ENCODE measurements around the gene GID8.
A peak's percentile ranks its signal among the peaks of the same experiment; 100 is the strongest.
"Not testable (repeated sequence)": the region's sequence is repeated elsewhere in the genome, so short reads cannot be mapped to it uniquely, and the experiment has no call there.

Gene GID8

GRCh38 chr20:62923059-62923668 lies 14.8 kb upstream of the GID8 start:
- DNase-seq, result not testable (repeated sequence)

GRCh38 chr20:62923669-62924441 lies 14.1 kb upstream of the GID8 start:
- no peak for DNase-seq

- DNase-seq, result peak; percentile 49 to 51
Measured at GRCh38 chr20:62924442-62925075, 13.4 kb upstream of the GID8 start.

GRCh38 chr20:62925076-62925419 lies 12.9 kb upstream of the GID8 start:
- DNase-seq, result no peak

GRCh38 chr20:62925420-62926228 lies 12.3 kb upstream of the GID8 start:
- peak; percentile 46 to 63 for DNase-seq

- DNase-seq, result peak; percentile 91 to 92
Measured at GRCh38 chr20:62926229-62927127, 11.5 kb upstream of the GID8 start, which contains the start of gene DIDO1. Gene DIDO1 (minus strand): TSS chr20:62926505.

GRCh38 chr20:62927128-62927705 lies 10.7 kb upstream of the GID8 start:
- DNase-seq, result no peak

GRCh38 chr20:62928246-62928939 lies 9.6 kb upstream of the GID8 start:
- no peak for DNase-seq

GRCh38 chr20:62929051-62929538 lies 8.9 kb upstream of the GID8 start:
- DNase-seq, result peak; percentile 43 to 63

- no peak for DNase-seq
Measured at GRCh38 chr20:62931464-62931863, 6.5 kb upstream of the GID8 start.

- no peak for DNase-seq
Measured at GRCh38 chr20:62933966-62934365, 4.0 kb upstream of the GID8 start.

- DNase-seq, result no peak
Measured at GRCh38 chr20:62935204-62935967, 2.6 kb upstream of the GID8 start.

- no peak for DNase-seq
Measured at GRCh38 chr20:62935968-62936585, 1.9 kb upstream of the GID8 start.

GRCh38 chr20:62937268-62938104 lies 461 bp upstream of the GID8 start:
- DNase-seq, result peak; percentile 97

- no peak for DNase-seq
Measured at GRCh38 chr20:62940875-62941274, 2.9 kb downstream of the GID8 start.

GRCh38 chr20:62941792-62942191 lies 3.8 kb downstream of the GID8 start:
- DNase-seq, result no peak

GRCh38 chr20:62942456-62942855 lies 4.5 kb downstream of the GID8 start:
- no peak for DNase-seq

GRCh38 chr20:62943396-62943795 lies 5.4 kb downstream of the GID8 start:
- DNase-seq, result no peak

GRCh38 chr20:62944184-62944583 lies 6.2 kb downstream of the GID8 start:
- DNase-seq, result no peak

Measured in CD4-positive, alpha-beta T cell treated with Interleukin-4 for 1 hour (primary cell).